IMR-90 (cell line): ENCODE measurements around the gene PPP1R12C. TPM values are rescaled to one million over a fixed set of nuclear protein-coding genes. Genes with fewer than 3 reads are reported as not detected.

Experiments used
- ATAC-seq: fragments of 200-7000 bp; cut with Tn5 transposase; 2 replicates; pipeline ENCODE4 v1.9.1; 2020; ENCODE audit warnings: low read depth, mild to moderate bottlenecking, moderate library complexity
- BruUV-seq: library from RNA; stranded (reverse); fragments of 400-500 nt; replicated peaks from 2 replicates; lab custom pipeline; 2021; lab: Mats Ljungman, UMichigan
- CTCF ChIA-PET: fragments of 300-600 bp; formaldehyde crosslinking; extraction: SDS; loops from one replicate; lab custom pipeline; 2021; ENCODE audit warnings: antibody characterized with exemption; lab: Yijun Ruan, JAX
- POLR2A ChIA-PET: fragments of 300-600 bp; sonication (Branson Sonifier 250); formaldehyde crosslinking; loops from one replicate; lab custom pipeline; 2022; ENCODE audit warnings: antibody characterized with exemption; ENCODE audit not compliant: unreplicated experiment; lab: Charles Lee
- DNase-seq: peaks from one replicate; pipeline ENCODE4 v3.0.0; 2013
- H2AFZ ChIP-seq: replicated peaks from 2 replicates; pipeline ENCODE3; 2013; ENCODE audit warnings: low read length, mild to moderate bottlenecking; ENCODE audit not compliant: poor library complexity
- H2AK5ac ChIP-seq: 2 replicates; pipeline ENCODE4 v1.6.1; 2013; ENCODE audit warnings: low read depth, low read length, inconsistent platforms
- H2AK9ac ChIP-seq: replicated peaks from 2 replicates; pipeline ENCODE3; 2013; ENCODE audit warnings: mild to moderate bottlenecking, low read depth, low read length, moderate library complexity; ENCODE audit not compliant: poor library complexity
- H2BK120ac ChIP-seq: 2 replicates; pipeline ENCODE4 v1.6.1; 2013; ENCODE audit warnings: low read depth, low read length, inconsistent platforms
- H2BK15ac ChIP-seq: 3 replicates; pipeline ENCODE4 v1.6.1; 2013; ENCODE audit warnings: low read depth, low read length, inconsistent platforms
- H2BK20ac ChIP-seq: 2 replicates; pipeline ENCODE4 v1.6.1; 2013; ENCODE audit warnings: low read depth, mild to moderate bottlenecking, inconsistent platforms, low read length, moderate library complexity
- H2BK5ac ChIP-seq: 2 replicates; pipeline ENCODE4 v1.6.1; 2013; ENCODE audit warnings: mild to moderate bottlenecking, low read depth, low read length, inconsistent platforms; ENCODE audit not compliant: poor library complexity, severe bottlenecking
- H3K14ac ChIP-seq: replicated peaks from 2 replicates; pipeline ENCODE4 v1.6.1; 2013; ENCODE audit warnings: low read depth, low read length, inconsistent platforms
- H3K18ac ChIP-seq: 2 replicates; pipeline ENCODE4 v1.6.1; 2013; ENCODE audit warnings: low read depth, low read length, control low read depth
- H3K23ac ChIP-seq: 2 replicates; pipeline ENCODE4 v1.6.1; 2013; ENCODE audit warnings: low read depth, low read length, inconsistent platforms
- H3K27ac ChIP-seq: 2 replicates; pipeline ENCODE4 v1.5.1; 2013; ENCODE audit warnings: mild to moderate bottlenecking, control low read depth, low read length; ENCODE audit not compliant: insufficient read depth
- H3K27me3 ChIP-seq: 2 replicates; pipeline ENCODE4 v1.6.1; 2013; ENCODE audit warnings: low read length; ENCODE audit not compliant: control insufficient read depth, insufficient read depth
- H3K36me3 ChIP-seq: 2 replicates; pipeline ENCODE4 v1.6.1; 2013; ENCODE audit warnings: low read length, mixed read lengths; ENCODE audit not compliant: control insufficient read depth, insufficient read depth
- H3K4ac ChIP-seq: 2 replicates; pipeline ENCODE4 v1.6.1; 2013; ENCODE audit warnings: low read depth, low read length, inconsistent platforms
- H3K4me1 ChIP-seq: 2 replicates; pipeline ENCODE4 v1.6.1; 2013; ENCODE audit warnings: low read length, mixed read lengths; ENCODE audit not compliant: control insufficient read depth, insufficient read depth
- H3K4me2 ChIP-seq: 2 replicates; pipeline ENCODE4 v1.6.1; 2013; ENCODE audit warnings: low read depth, mild to moderate bottlenecking, control low read depth, low read length, moderate library complexity
- H3K4me3 ChIP-seq: 2 replicates; pipeline ENCODE4 v1.5.1; 2013; ENCODE audit warnings: low read depth, mild to moderate bottlenecking, control low read depth, low read length, moderate library complexity; ENCODE audit not compliant: insufficient read depth
- H3K56ac ChIP-seq: 2 replicates; pipeline ENCODE4 v1.6.1; 2013; ENCODE audit warnings: low read length, inconsistent platforms; ENCODE audit not compliant: insufficient read depth; ENCODE audit errors: extremely low read depth
- H3K79me1 ChIP-seq, 2 experiments: 2 replicates each; pipeline ENCODE4 v1.6.1; 2013; ENCODE audit warnings: low read length in 2 of 2, inconsistent platforms in 1 of 2, low read depth in 1 of 2
- H3K9ac ChIP-seq: 2 replicates; pipeline ENCODE4 v1.6.1; 2013; ENCODE audit warnings: low read depth, low read length, control low read depth
- H3K9me1 ChIP-seq: 2 replicates; pipeline ENCODE4 v1.6.1; 2013; ENCODE audit warnings: low read length, inconsistent platforms; ENCODE audit not compliant: insufficient read depth
- H3K9me3 ChIP-seq: 2 replicates; pipeline ENCODE4 v1.6.1; 2013; ENCODE audit warnings: low read length; ENCODE audit not compliant: control insufficient read depth, insufficient read depth
- H4K20me1 ChIP-seq: 2 replicates; pipeline ENCODE4 v1.6.1; 2013; ENCODE audit warnings: low read length, inconsistent platforms; ENCODE audit not compliant: insufficient read depth
- H4K5ac ChIP-seq: 2 replicates; pipeline ENCODE4 v1.6.1; 2013; ENCODE audit warnings: mild to moderate bottlenecking, low read depth, low read length, control low read depth
- H4K8ac ChIP-seq, 2 experiments: 2 replicates each; pipeline ENCODE4 v1.6.1; 2013; ENCODE audit warnings: low read depth in 2 of 2, low read length in 2 of 2, control low read depth in 1 of 2, inconsistent platforms in 1 of 2
- H4K91ac ChIP-seq: 2 replicates; pipeline ENCODE4 v1.6.1; 2013; ENCODE audit warnings: low read depth, low read length, inconsistent platforms; ENCODE audit not compliant: insufficient read depth
- BHLHE40 ChIP-seq: fragments of 150-350 bp; IDR thresholded peaks from 2 replicates; pipeline ENCODE4 v1.6.1; 2016; ENCODE audit warnings: mild to moderate bottlenecking, low read depth, low read length
- CEBPB ChIP-seq: IDR thresholded peaks from 2 replicates; pipeline ENCODE4 v1.6.1; 2012; ENCODE audit warnings: low read depth, low read length, improper control_type of control experiment
- CHD1 ChIP-seq: IDR thresholded peaks from 2 replicates; pipeline ENCODE4 v1.6.1; 2012; ENCODE audit warnings: low read depth, low read length, improper control_type of control experiment
- ELK1 ChIP-seq: fragments of 150-350 bp; IDR thresholded peaks from 2 replicates; pipeline ENCODE4 v1.6.1; 2016; ENCODE audit warnings: low read depth, mild to moderate bottlenecking, low read length, moderate library complexity, borderline replicate concordance
- FOS ChIP-seq: fragments of 150-350 bp; IDR thresholded peaks from 2 replicates; pipeline ENCODE4 v1.6.1; 2016; ENCODE audit warnings: low read depth, low read length
- MAFK ChIP-seq: IDR thresholded peaks from 2 replicates; pipeline ENCODE4 v1.6.1; 2012; ENCODE audit warnings: low read depth, low read length, improper control_type of control experiment
- MXI1 ChIP-seq: IDR thresholded peaks from 2 replicates; pipeline ENCODE4 v1.6.1; 2012; ENCODE audit warnings: low read depth, mild to moderate bottlenecking, low read length, moderate library complexity, borderline replicate concordance
- NFE2L2 ChIP-seq: fragments of 150-350 bp; IDR thresholded peaks from 2 replicates; pipeline ENCODE4 v1.6.1; 2016; ENCODE audit warnings: low read depth, mild to moderate bottlenecking, low read length
- POLR2A ChIP-seq: IDR thresholded peaks from 2 replicates; pipeline ENCODE4 v1.6.1; 2012; ENCODE audit warnings: mild to moderate bottlenecking, low read depth, low read length
- RAD21 ChIP-seq: IDR thresholded peaks from 2 replicates; pipeline ENCODE4 v1.6.1; 2012; ENCODE audit warnings: low read length, improper control_type of control experiment
- RCOR1 ChIP-seq: IDR thresholded peaks from 2 replicates; pipeline ENCODE4 v1.6.1; 2012; ENCODE audit warnings: mild to moderate bottlenecking, low read length, improper control_type of control experiment; ENCODE audit not compliant: insufficient replicate concordance
- WGBS, 2 experiments: methylation state at CpG; one replicate each; pipeline versions ENCODE4 v1.1.5 to v1.1.7; 2013; ENCODE audit warnings: missing lambda C conversion rate in 2 of 2; ENCODE audit not compliant: insufficient read length in 1 of 2; ENCODE audit errors: extremely low coverage in 2 of 2; 5-methylcytosine and 5-hydroxymethylcytosine counted together
- dilution Hi-C: fragments of 300-500 bp; cut with HindIII; formaldehyde crosslinking; loops from one replicate; pipeline ENCODE4 v1.14.3; 2018; ENCODE audit warnings: low sequenced_read_pairs; ENCODE audit not compliant: unreplicated experiment
- in situ Hi-C: fragments of 300-500 bp; cut with MboI; formaldehyde crosslinking; loops from 3 replicates; pipeline ENCODE4 v1.14.3; 2019; ENCODE audit warnings: low sequenced_read_pairs, inconsistent platforms, mixed read lengths
- intact Hi-C: fragments of 100-400 bp; cut with micrococcal nuclease; formaldehyde crosslinking; loops from 2 replicates; pipeline ENCODE4 v1.10.0; 2022
- polyA plus RNA-seq, 3 experiments: library from polyadenylated mRNA; depleted of rRNA; stranded (reverse); fragments of >200 nt; gene quantifications; 2 replicates each; pipeline ENCODE4 v1.2.3, GENCODE V29; 2012; ENCODE audit warnings: low replicate concordance in 1 of 3
- total RNA-seq: library from RNA; depleted of rRNA; stranded (reverse); fragments of >200 nt; gene quantifications from 2 replicates; pipeline ENCODE4 v1.2.3, GENCODE V29; 2012
- TF ChIP-seq, protein P1 (sequence below): fragments of 150-350 bp; IDR thresholded peaks from 2 replicates; pipeline ENCODE4 v1.6.1; 2017; ENCODE audit warnings: mild to moderate bottlenecking, antibody characterized with exemption, low read length, low read depth
- TF ChIP-seq, protein P2 (sequence below): conservative IDR thresholded peaks from 2 replicates; pipeline ENCODE4 v1.5.1; 2012; ENCODE audit warnings: mild to moderate bottlenecking, low read depth, low read length, improper control_type of control experiment

Gene PPP1R12C
- total and polyA plus RNA-seq, 2 of the 4 experiments (the other 2 are of a cell fraction): 21.5 to 81.4 TPM

DNA sequence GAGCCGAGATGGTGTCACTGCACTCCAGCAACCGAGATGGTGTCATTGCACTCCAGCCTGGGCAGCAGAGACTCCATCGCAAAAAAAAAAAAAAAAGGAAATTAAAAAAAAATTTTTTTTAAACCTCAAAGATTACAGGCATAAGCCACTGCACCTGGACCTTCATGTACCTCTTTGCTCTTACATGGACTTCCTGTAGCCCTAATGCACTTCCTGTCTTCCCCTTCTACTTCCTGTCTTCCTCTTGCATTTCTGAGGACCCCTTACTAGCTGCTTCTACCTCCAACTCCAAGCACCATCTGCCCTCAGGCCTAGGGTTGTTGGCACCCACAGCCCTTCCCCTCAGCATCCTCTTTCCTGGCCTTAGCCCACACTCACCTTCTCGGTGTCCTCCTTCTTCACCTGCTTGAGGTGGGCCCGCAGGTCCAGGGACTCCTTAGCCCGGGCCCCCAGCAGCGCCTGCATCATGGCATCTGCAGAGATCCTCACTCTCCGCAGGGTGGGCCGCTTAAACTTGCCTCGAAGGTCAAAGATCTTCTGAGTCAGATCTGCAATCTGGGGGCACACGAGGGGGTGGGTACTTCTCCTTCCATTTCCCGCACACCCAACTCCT is 36.3 kb upstream of the PPP1R12C start:
- no peak overlapping the region for H3K4me3 ChIP-seq
- H3K56ac ChIP-seq: no peak overlapping the region
- H3K18ac ChIP-seq: no peak overlapping the region
- H2AK5ac ChIP-seq: no peak overlapping the region
- ATAC-seq: no peak
- no peak overlapping the region for H3K4me2 ChIP-seq
- ChIA-PET CTCF (interaction anchor here (0.6 kb wide), 1 partner anchor 19 kb away, joined by 5 read pairs; no protein-coding TSS in a partner anchor), POLR2A (no interaction called here)
- no peaks in the 10 kb centered on the region for H4K20me1 ChIP-seq
- H3K9me3 ChIP-seq: no peaks in the 10 kb centered on the region
- H3K36me3 ChIP-seq: no peaks in the 10 kb centered on the region
- in situ Hi-C loops: no loop called here
- intact Hi-C loops: no loop called here
- DNase-seq: no peak
- H2BK15ac ChIP-seq: no peak overlapping the region
- peaks cover 1% of the 10 kb centered on the region; the same call in 1 of the 2 replicates for H3K4me1 ChIP-seq
- no peak overlapping the region for H2BK20ac ChIP-seq
- peaks cover 45% of the 10 kb centered on the region for H3K27me3 ChIP-seq
- H3K4ac ChIP-seq: no peak overlapping the region
- no peak overlapping the region for H2BK120ac ChIP-seq
- dilution Hi-C loops: no loop called here
- H3K9me1 ChIP-seq: no peaks in the 10 kb centered on the region
- no peak overlapping the region for H2BK5ac ChIP-seq
- 91 to 100% methylated on average over 1 to 7 of the region's 12 CpGs for WGBS, 2 experiments
- H4K5ac ChIP-seq: no peak overlapping the region
- no peak overlapping the region for H4K8ac ChIP-seq
- no peaks in the 10 kb centered on the region for H3K79me1 ChIP-seq
- no peak overlapping the region for H3K23ac ChIP-seq
- no peak overlapping the region for H2AFZ ChIP-seq
- peak overlapping the region; percentile 65 for H2AK9ac ChIP-seq
- H3K9ac ChIP-seq: no peak overlapping the region
- H3K27ac ChIP-seq: no peak overlapping the region
- H4K91ac ChIP-seq: no peak overlapping the region
- no TSS peak for BruUV-seq
- no peak for TF ChIP-seq ELK1
- no peak for TF ChIP-seq MAFK
- TF ChIP-seq, protein P1, sequence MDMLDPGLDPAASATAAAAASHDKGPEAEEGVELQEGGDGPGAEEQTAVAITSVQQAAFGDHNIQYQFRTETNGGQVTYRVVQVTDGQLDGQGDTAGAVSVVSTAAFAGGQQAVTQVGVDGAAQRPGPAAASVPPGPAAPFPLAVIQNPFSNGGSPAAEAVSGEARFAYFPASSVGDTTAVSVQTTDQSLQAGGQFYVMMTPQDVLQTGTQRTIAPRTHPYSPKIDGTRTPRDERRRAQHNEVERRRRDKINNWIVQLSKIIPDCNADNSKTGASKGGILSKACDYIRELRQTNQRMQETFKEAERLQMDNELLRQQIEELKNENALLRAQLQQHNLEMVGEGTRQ: no peak
- TF ChIP-seq POLR2A: no peak
- TF ChIP-seq, protein P2, sequence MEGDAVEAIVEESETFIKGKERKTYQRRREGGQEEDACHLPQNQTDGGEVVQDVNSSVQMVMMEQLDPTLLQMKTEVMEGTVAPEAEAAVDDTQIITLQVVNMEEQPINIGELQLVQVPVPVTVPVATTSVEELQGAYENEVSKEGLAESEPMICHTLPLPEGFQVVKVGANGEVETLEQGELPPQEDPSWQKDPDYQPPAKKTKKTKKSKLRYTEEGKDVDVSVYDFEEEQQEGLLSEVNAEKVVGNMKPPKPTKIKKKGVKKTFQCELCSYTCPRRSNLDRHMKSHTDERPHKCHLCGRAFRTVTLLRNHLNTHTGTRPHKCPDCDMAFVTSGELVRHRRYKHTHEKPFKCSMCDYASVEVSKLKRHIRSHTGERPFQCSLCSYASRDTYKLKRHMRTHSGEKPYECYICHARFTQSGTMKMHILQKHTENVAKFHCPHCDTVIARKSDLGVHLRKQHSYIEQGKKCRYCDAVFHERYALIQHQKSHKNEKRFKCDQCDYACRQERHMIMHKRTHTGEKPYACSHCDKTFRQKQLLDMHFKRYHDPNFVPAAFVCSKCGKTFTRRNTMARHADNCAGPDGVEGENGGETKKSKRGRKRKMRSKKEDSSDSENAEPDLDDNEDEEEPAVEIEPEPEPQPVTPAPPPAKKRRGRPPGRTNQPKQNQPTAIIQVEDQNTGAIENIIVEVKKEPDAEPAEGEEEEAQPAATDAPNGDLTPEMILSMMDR: no peak
- no peak for TF ChIP-seq FOS
- no peak for TF ChIP-seq RCOR1
- TF ChIP-seq CEBPB: no peak
- TF ChIP-seq BHLHE40: no peak
- no peak for TF ChIP-seq NFE2L2
- no peak for TF ChIP-seq RAD21
- TF ChIP-seq MXI1: no peak
- no peak for TF ChIP-seq CHD1
- H3K14ac ChIP-seq: no peak overlapping the region
